BLaER1 treated with 17β-estradiol and CSF1 and Interleukin-3, amounts not matched to agents 10 nM and 100 nM (cell line): ENCODE results near the gene HBG2.
"Not testable (repeated sequence)": the region's sequence is repeated elsewhere in the genome, so short reads cannot be mapped to it uniquely, and the experiment has no call there.

Source experiments
- H3K27ac ChIP-seq, 11 experiments: shearing (Covaris generic); formaldehyde crosslinking; 2 replicates each; pipeline ENCODE4 v1.8.1; 2022
- H3K27me3 ChIP-seq, 11 experiments: shearing (Covaris generic); formaldehyde crosslinking; 2 replicates each; pipeline ENCODE4 v1.8.1; 2022
- H3K36me3 ChIP-seq, 11 experiments: shearing (Covaris generic); formaldehyde crosslinking; 2 replicates each; pipeline ENCODE4 v1.8.1; 2022
- H3K4me1 ChIP-seq, 10 experiments: shearing (Covaris generic); formaldehyde crosslinking; 2 replicates each; pipeline ENCODE4 v1.8.1; 2022
- H3K4me2 ChIP-seq, 11 experiments: shearing (Covaris generic); formaldehyde crosslinking; 2 replicates each; pipeline ENCODE4 v1.8.1; 2022
- H3K4me3 ChIP-seq, 10 experiments: shearing (Covaris generic); formaldehyde crosslinking; 2 replicates each; pipeline ENCODE4 v1.8.1; 2022
- H3K9ac ChIP-seq, 11 experiments: shearing (Covaris generic); formaldehyde crosslinking; 2 replicates each; pipeline ENCODE4 v1.8.1; 2022
- H3K9me3 ChIP-seq, 11 experiments: shearing (Covaris generic); formaldehyde crosslinking; replicated peaks in 1 of 11; 2 replicates each; pipeline ENCODE4 v1.8.1; 2022
- H4K20me1 ChIP-seq, 11 experiments: shearing (Covaris generic); formaldehyde crosslinking; 2 replicates each; pipeline ENCODE4 v1.8.1; 2022
- Cebpa-rat ChIP-seq, 11 experiments: shearing (Covaris generic); IDR thresholded peaks; 2 replicates each; pipeline ENCODE4 v1.8.1; 2022

The HBG2 gene

GRCh38 chr11:5254646-5255413 is at the start of gene HBG2:
Gene HBG2, minus strand, starts transcription at chr11:5254781. Its CDS starts 53 bp downstream, at chr11:5254728.
- H3K27me3 ChIP-seq, H4K20me1 ChIP-seq, H3K9ac ChIP-seq, H3K4me3 ChIP-seq, H3K4me1 ChIP-seq, H3K27ac ChIP-seq, H3K4me2 ChIP-seq, H3K36me3 ChIP-seq, H3K9me3 ChIP-seq: not testable (repeated sequence)

GRCh38 chr11:5304046-5304445 is 49.5 kb upstream of the HBG2 start:
- Histone ChIP-seq H3K4me1 (no peaks in the 10 kb centered on the region), H3K36me3 (no peaks in the 10 kb centered on the region), H3K4me3 (no peak overlapping the region), H3K4me2 (no peak overlapping the region), H3K9me3 (no peaks in the 10 kb centered on the region), H4K20me1 (no peaks in the 10 kb centered on the region), H3K9ac (no peak overlapping the region), H3K27me3 (no peaks in the 10 kb centered on the region), H3K27ac (no peak overlapping the region)
- TF ChIP-seq Cebpa-rat (IDR thresholded peaks at IDR 0.05), result no peak

- H3K27ac ChIP-seq, result no peak overlapping the region
- TF ChIP-seq Cebpa-rat (IDR thresholded peaks at IDR 0.05), result no peak
- no peak overlapping the region for H3K4me3 ChIP-seq
- H3K4me2 ChIP-seq, result no peak overlapping the region
- H4K20me1 ChIP-seq, result no peaks in the 10 kb centered on the region
- no peaks in the 10 kb centered on the region for H3K36me3 ChIP-seq
- no peaks in the 10 kb centered on the region for H3K4me1 ChIP-seq
- H3K27me3 ChIP-seq, result no peaks in the 10 kb centered on the region
- no peaks in the 10 kb centered on the region for H3K9me3 ChIP-seq
- no peak overlapping the region for H3K9ac ChIP-seq
Observed at GRCh38 chr11:5303626-5304025, 49.0 kb upstream of the HBG2 start.

- no peak for TF ChIP-seq Cebpa-rat (IDR thresholded peaks at IDR 0.05)
- no peak within 1 kb of the TSS for H3K4me3 ChIP-seq
- no peaks in the 10 kb centered on the region for H4K20me1 ChIP-seq
- no peaks in the 10 kb centered on the region for H3K9me3 ChIP-seq
- no peaks in the 10 kb centered on the region for H3K36me3 ChIP-seq
- H3K27me3 ChIP-seq, result no peaks in the 10 kb centered on the region
- H3K27ac ChIP-seq, result no peak within 1 kb of the TSS
- no peak within 1 kb of the TSS for H3K4me2 ChIP-seq
- H3K4me1 ChIP-seq, result no peaks in the 10 kb centered on the region
- H3K9ac ChIP-seq, result no peak within 1 kb of the TSS
Observed at GRCh38 chr11:5301846-5302245, 47.3 kb upstream of the HBG2 start, which contains the start of gene OR51B4. Gene OR51B4, minus strand, starts transcription at chr11:5301946. Its CDS starts 0 bp downstream, at chr11:5301946.

DNA sequence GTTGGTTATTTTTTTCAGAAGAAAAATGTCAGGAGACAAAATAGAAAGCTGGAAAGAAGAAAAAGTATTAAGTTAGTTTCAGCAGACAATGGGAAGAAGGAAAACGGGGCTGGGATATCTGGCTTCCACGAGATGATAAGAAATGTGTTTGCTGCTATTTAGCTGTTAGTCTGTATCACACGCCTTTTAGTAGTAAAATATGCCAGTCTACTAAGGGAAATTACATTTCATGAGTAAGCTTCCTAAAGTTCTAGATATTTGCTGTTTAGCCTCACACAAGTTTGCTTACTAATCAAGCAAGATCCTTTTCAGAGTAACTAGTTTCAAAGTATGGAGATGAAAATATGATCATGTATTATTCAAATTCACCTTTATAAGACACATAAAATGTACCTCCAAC is 45.7 kb upstream of the HBG2 start:
- no peaks in the 10 kb centered on the region for H3K36me3 ChIP-seq
- no peak overlapping the region for H3K4me2 ChIP-seq
- H3K4me3 ChIP-seq, result no peak overlapping the region
- no peaks in the 10 kb centered on the region for H4K20me1 ChIP-seq
- no peaks in the 10 kb centered on the region for H3K4me1 ChIP-seq
- no peak for TF ChIP-seq Cebpa-rat (IDR thresholded peaks at IDR 0.05)
- no peaks in the 10 kb centered on the region for H3K27me3 ChIP-seq
- H3K9ac ChIP-seq, result no peak overlapping the region
- no peak overlapping the region for H3K27ac ChIP-seq
- no peaks in the 10 kb centered on the region for H3K9me3 ChIP-seq

DNA sequence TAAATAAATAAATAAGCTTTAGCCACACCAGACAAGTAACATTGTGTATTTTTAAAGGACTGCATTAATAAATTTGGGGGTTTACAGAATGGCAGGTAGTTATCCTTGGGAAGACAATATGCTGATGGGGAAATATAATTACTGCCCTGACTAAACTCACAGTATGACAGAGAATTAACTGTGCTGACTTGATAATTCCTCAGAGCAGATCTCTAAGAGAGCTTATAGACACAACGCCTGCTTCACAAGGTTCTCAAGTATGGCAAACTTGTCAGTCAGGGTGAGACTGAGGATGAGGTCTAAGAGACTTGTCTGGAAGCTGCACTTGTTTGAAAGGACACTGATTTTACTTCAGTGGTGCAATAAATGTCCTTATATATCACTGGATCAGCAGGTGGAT is 43.9 kb upstream of the HBG2 start:
- H3K36me3 ChIP-seq, result no peaks in the 10 kb centered on the region
- no peak overlapping the region for H3K9ac ChIP-seq
- H3K4me2 ChIP-seq, result no peak overlapping the region
- no peaks in the 10 kb centered on the region for H4K20me1 ChIP-seq
- H3K27me3 ChIP-seq, result no peaks in the 10 kb centered on the region
- no peak for TF ChIP-seq Cebpa-rat (IDR thresholded peaks at IDR 0.05)
- peaks cover 0 to 9% (median 3%) of the 10 kb centered on the region in 11 experiments; a peak in 6 of 22 replicates for H3K9me3 ChIP-seq
- H3K4me3 ChIP-seq, result no peak overlapping the region
- no peak overlapping the region for H3K27ac ChIP-seq
- no peaks in the 10 kb centered on the region for H3K4me1 ChIP-seq

- Histone ChIP-seq H3K9ac (no peak overlapping the region), H3K4me2 (no peak overlapping the region), H3K4me3 (no peak overlapping the region), H3K27me3 (no peaks in the 10 kb centered on the region), H3K4me1 (no peaks in the 10 kb centered on the region), H4K20me1 (no peaks in the 10 kb centered on the region), H3K27ac (no peak overlapping the region), H3K9me3 (peaks cover 0 to 9% (median 3%) of the 10 kb centered on the region in 11 experiments; a peak in 6 of 22 replicates), H3K36me3 (no peaks in the 10 kb centered on the region)
- TF ChIP-seq Cebpa-rat (IDR thresholded peaks at IDR 0.05), result no peak
Observed at GRCh38 chr11:5297721-5298323, 43.2 kb upstream of the HBG2 start.

- not testable (repeated sequence) for H3K27me3 ChIP-seq, H3K4me3 ChIP-seq
Observed at GRCh38 chr11:5294342-5294995, 39.9 kb upstream of the HBG2 start.

GRCh38 chr11:5293028-5293427 is 38.4 kb upstream of the HBG2 start:
- Histone ChIP-seq H3K36me3 (no peaks in the 10 kb centered on the region), H3K4me3 (no peak overlapping the region), H3K4me1 (peaks cover 0 to 5% (median 0%) of the 10 kb centered on the region in 10 experiments; a peak in 2 of 20 replicates), H3K9ac (no peak overlapping the region), H3K9me3 (peaks cover 0 to 9% (median 3%) of the 10 kb centered on the region in 11 experiments; a peak in 6 of 22 replicates), H3K4me2 (no peak overlapping the region), H3K27ac (no peak overlapping the region), H4K20me1 (no peaks in the 10 kb centered on the region), H3K27me3 (no peaks in the 10 kb centered on the region)
- no peak for TF ChIP-seq Cebpa-rat (IDR thresholded peaks at IDR 0.05)

More at GRCh38 chr11:5294342-5294995, 39.9 kb upstream of the HBG2 start:
- not testable (repeated sequence) for H3K9ac ChIP-seq, H3K4me2 ChIP-seq, H3K27ac ChIP-seq, H4K20me1 ChIP-seq, H3K36me3 ChIP-seq, H3K4me1 ChIP-seq, H3K9me3 ChIP-seq
